HCT116 (cell line): Measurements from ENCODE around the gene EPS8L2. TPM values are rescaled to one million over a fixed set of nuclear protein-coding genes. Genes with fewer than 3 reads are reported as not detected.

ENCODE experiments used
- ATAC-seq: fragments of 200-7000 bp; cut with Tn5 transposase; 2 replicates; pipeline ENCODE4 v1.9.1; 2020; ENCODE audit warnings: mild to moderate bottlenecking, moderate library complexity
- BruUV-seq: library from RNA; stranded (reverse); fragments of 400-500 nt; replicated peaks from 2 replicates; lab custom pipeline; 2021; lab: Mats Ljungman, UMichigan
- CTCF ChIA-PET: fragments of 300-600 bp; sonication (Branson Sonifier 250); formaldehyde crosslinking; loops from one replicate; lab custom pipeline; 2021; ENCODE audit warnings: antibody characterized with exemption; lab: Charles Lee
- POLR2A ChIA-PET: fragments of 300-600, 350-600 bp; sonication (Branson Sonifier 250); formaldehyde crosslinking; loops from one replicate; lab custom pipeline; 2021; ENCODE audit warnings: antibody characterized with exemption; lab: Charles Lee
- RAD21 ChIA-PET, 2 experiments: fragments of 300-600 bp; sonication (Branson Sonifier 250); formaldehyde crosslinking; loops; one replicate each; lab custom pipeline; 2023; ENCODE audit warnings: low total read pairs in 2 of 2; ENCODE audit not compliant: uncharacterized antibody in 2 of 2, unreplicated experiment in 2 of 2, low non-redundant PET in 1 of 2; lab: Charles Lee
- DNase-seq: peaks from one replicate; pipeline ENCODE4 v3.0.0-alpha.2; 2010; ENCODE audit warnings: low read depth, low spot score
- H2AFZ ChIP-seq: fragments of 200-600 bp; shearing (Covaris generic), sonication (generic); 2 replicates; pipeline ENCODE4 v1.6.1; 2017; ENCODE audit warnings: low read depth, mixed run types, mixed read lengths, antibody characterized with exemption, low read length; ENCODE audit not compliant: poor library complexity, severe bottlenecking
- H3K27ac ChIP-seq: 2 replicates; pipeline ENCODE4 v1.5.1; 2012; ENCODE audit warnings: low read depth, low read length
- H3K27me3 ChIP-seq: fragments of 200-600 bp; sonication (generic); 2 replicates; pipeline ENCODE4 v1.6.1; 2016; ENCODE audit warnings: mixed run types, low read length, mixed read lengths; ENCODE audit not compliant: insufficient read depth
- H3K36me3 ChIP-seq, 2 experiments: fragments of 200-500 bp in 1 of 2; fragments of 200-600 bp in 1 of 2; sonication (Bioruptor generic) in 1 of 2; sonication (generic) in 1 of 2; 2 replicates each; pipeline versions ENCODE4 v1.5.1 to v1.6.1; 2014 to 2016; ENCODE audit warnings: low read length in 2 of 2, inconsistent platforms in 1 of 2, mixed read lengths in 1 of 2, mixed run types in 1 of 2; ENCODE audit not compliant: insufficient read depth in 2 of 2, control insufficient read depth in 1 of 2
- H3K4me1 ChIP-seq, 2 experiments: fragments of 200-600 bp in 1 of 2; sonication (generic) in 1 of 2; 2 replicates each; pipeline versions ENCODE4 v1.5.1 to v1.6.1; 2012 to 2017; ENCODE audit warnings: low read length in 2 of 2, inconsistent platforms in 1 of 2, mild to moderate bottlenecking in 1 of 2, mixed read lengths in 1 of 2, mixed run types in 1 of 2, moderate library complexity in 1 of 2; ENCODE audit not compliant: insufficient read depth in 2 of 2, control insufficient read depth in 1 of 2
- H3K4me2 ChIP-seq: fragments of 200-600 bp; sonication (generic); 2 replicates; pipeline ENCODE4 v1.6.1; 2017; ENCODE audit warnings: mixed run types, low read length, mixed read lengths
- H3K4me3 ChIP-seq, 2 experiments: fragments of 200-600 bp in 1 of 2; sonication (generic) in 1 of 2; replicated peaks in 1 of 2; 2 replicates each; pipeline ENCODE4 v1.5.1; 2011 to 2016; ENCODE audit warnings: low read length in 2 of 2, control low read depth in 1 of 2, low read depth in 1 of 2, mild to moderate bottlenecking in 1 of 2, mixed read lengths in 1 of 2, mixed run types in 1 of 2
- H3K79me2 ChIP-seq: fragments of 200-600 bp; sonication (generic); 2 replicates; pipeline ENCODE4 v1.6.1; 2017; ENCODE audit warnings: mild to moderate bottlenecking, mixed run types, low read length, moderate library complexity, mixed read lengths; ENCODE audit not compliant: insufficient read depth
- H3K9ac ChIP-seq: fragments of 200-600 bp; sonication (generic); 2 replicates; pipeline ENCODE4 v1.6.1; 2016; ENCODE audit warnings: low read length, mixed read lengths
- H3K9me2 ChIP-seq: fragments of 200-600 bp; sonication (generic), shearing (Covaris generic); 2 replicates; pipeline ENCODE4 v1.6.1; 2017; ENCODE audit warnings: mixed run types, mild to moderate bottlenecking, moderate library complexity; ENCODE audit not compliant: insufficient read depth
- H3K9me3 ChIP-seq, 2 experiments: fragments of 200-500 bp in 1 of 2; fragments of 200-600 bp in 1 of 2; sonication (Bioruptor generic) in 1 of 2; sonication (generic) in 1 of 2; 2 replicates each; pipeline ENCODE4 v1.6.1; 2014 to 2017; ENCODE audit warnings: low read length in 2 of 2, mixed read lengths in 2 of 2, inconsistent platforms in 1 of 2, low read depth in 1 of 2, mild to moderate bottlenecking in 1 of 2, mixed run types in 1 of 2, moderate library complexity in 1 of 2; ENCODE audit not compliant: control insufficient read depth in 1 of 2, insufficient read depth in 1 of 2
- H4K20me1 ChIP-seq: fragments of 200-600 bp; sonication (generic), shearing (Covaris generic); 2 replicates; pipeline ENCODE4 v1.6.1; 2017; ENCODE audit warnings: mixed run types, mild to moderate bottlenecking, moderate library complexity; ENCODE audit not compliant: insufficient read depth
- ATF3 ChIP-seq: IDR thresholded peaks from 2 replicates; pipeline ENCODE4 v1.6.1; 2012
- CBX3 ChIP-seq: IDR thresholded peaks from 2 replicates; pipeline ENCODE4 v1.6.1; 2012; ENCODE audit warnings: low read depth
- CEBPB ChIP-seq: IDR thresholded peaks from 2 replicates; pipeline ENCODE4 v1.6.1; 2012; ENCODE audit warnings: low read depth
- CTCF ChIP-seq, 3 experiments: fragments of 200-600 bp in 1 of 3; sonication (generic) in 1 of 3; IDR thresholded peaks in 2 of 3; conservative IDR thresholded peaks in 1 of 3; 2 replicates each; pipeline ENCODE4 v1.5.1; 2012 to 2017; ENCODE audit warnings: low read depth in 2 of 3, low read length in 2 of 3, antibody characterized with exemption in 1 of 3, borderline replicate concordance in 1 of 3, control low read depth in 1 of 3, mild to moderate bottlenecking in 1 of 3, mixed read lengths in 1 of 3, mixed run types in 1 of 3, moderate library complexity in 1 of 3; ENCODE audit not compliant: insufficient read depth in 1 of 3
- EGR1 ChIP-seq: IDR thresholded peaks from 2 replicates; pipeline ENCODE4 v1.6.1; 2012; ENCODE audit warnings: low read depth
- EZH2 ChIP-seq: fragments of 200-600 bp; sonication (generic); IDR thresholded peaks from 2 replicates; pipeline ENCODE4 v1.6.1; 2017; ENCODE audit warnings: antibody characterized with exemption, mixed run types
- EZH2phosphoT487 ChIP-seq: fragments of 200-600 bp; IDR thresholded peaks from 2 replicates; pipeline ENCODE4 v1.6.1; 2018; ENCODE audit warnings: antibody characterized with exemption, borderline replicate concordance
- FOSL1 ChIP-seq: IDR thresholded peaks from 2 replicates; pipeline ENCODE4 v1.6.1; 2012; ENCODE audit warnings: low read depth
- JUND ChIP-seq: IDR thresholded peaks from 2 replicates; pipeline ENCODE4 v1.6.1; 2012
- POLR2AphosphoS5 ChIP-seq: IDR thresholded peaks from 2 replicates; pipeline ENCODE4 v1.6.1; 2011; ENCODE audit warnings: mild to moderate bottlenecking, low read depth, low read length, moderate library complexity
- SIN3A ChIP-seq: IDR thresholded peaks from 2 replicates; pipeline ENCODE4 v1.6.1; 2012; ENCODE audit warnings: low read depth
- SP1 ChIP-seq: IDR thresholded peaks from 2 replicates; pipeline ENCODE4 v1.6.1; 2012; ENCODE audit warnings: low read depth
- YY1 ChIP-seq: IDR thresholded peaks from 2 replicates; pipeline ENCODE4 v1.6.1; 2011; ENCODE audit warnings: low read length, low read depth, moderate library complexity, mild to moderate bottlenecking; ENCODE audit not compliant: insufficient replicate concordance; ENCODE audit errors: extremely low read depth
- ZBTB33 ChIP-seq: IDR thresholded peaks from 2 replicates; pipeline ENCODE4 v1.6.1; 2011; ENCODE audit warnings: mild to moderate bottlenecking, low read length, moderate library complexity; ENCODE audit not compliant: insufficient replicate concordance; ENCODE audit errors: extremely low read depth
- ZFX ChIP-seq: fragments of 450-650 bp; IDR thresholded peaks from 2 replicates; pipeline ENCODE4 v1.6.1; 2017
- intact Hi-C: fragments of 100-400 bp; cut with micrococcal nuclease; formaldehyde crosslinking; loops from 2 replicates; pipeline ENCODE4 v1.10.0; 2022
- total RNA-seq: library from RNA; stranded (reverse); gene quantifications from one replicate; pipeline ENCODE4 v1.2.1, GENCODE V29; 2021; ENCODE audit not compliant: unreplicated experiment

Gene EPS8L2
- total RNA-seq, 1 experiment from 2014 or later = 157 TPM

GRCh38 chr11:704228-704674, 1.8 kb upstream of the EPS8L2 start:
- TF ChIP-seq JUND (no peak), FOSL1 (no peak), EZH2 (no peak), SP1 (no peak), CEBPB (no peak), EGR1 (no peak), EZH2phosphoT487 (no peak), CTCF (IDR thresholded peaks at IDR 0.05 in 2 of 3, conservative IDR thresholded peaks at IDR 0.05 in 1 of 3; ENCODE audit: borderline replicate concordance in 1 of 3, insufficient read depth in 1 of 3, low read depth in 2 of 3, low read length in 2 of 3) (no peak), ATF3 (no peak), ZBTB33 (no peak), YY1 (no peak), ZFX (no peak), CBX3 (no peak), POLR2AphosphoS5 (no peak), SIN3A (no peak)
- CTCF ChIA-PET = interaction anchor here (0.7 to 3.1 kb wide), 3 partner anchors 9 to 43 kb away, joined by 3 to 24 read pairs (median 9); partner anchors contain the start of genes DEAF1, TALDO1 and TMEM80
- H3K36me3 ChIP-seq = no peaks in the 10 kb centered on the region; a peak in 1 of 4 replicates
- H3K4me3 ChIP-seq = no peak overlapping the region
- no TSS peak for BruUV-seq
- H4K20me1 ChIP-seq = no peaks in the 10 kb centered on the region
- H3K27ac ChIP-seq = peak overlapping the region; percentile 99
- intact Hi-C loops = no loop called here
- H2AFZ ChIP-seq = no peak overlapping the region
- POLR2A ChIA-PET = no interaction called here
- H3K4me1 ChIP-seq = peaks cover 39 to 54% of the 10 kb centered on the region in 2 experiments
- no peaks in the 10 kb centered on the region for H3K9me2 ChIP-seq
- H3K9ac ChIP-seq = no peak overlapping the region
- peaks cover 25% of the 10 kb centered on the region for H3K79me2 ChIP-seq
- H3K27me3 ChIP-seq = no peaks in the 10 kb centered on the region
- peak overlapping the region; percentile 98; the same call in 1 of the 2 replicates for H3K4me2 ChIP-seq
- RAD21 ChIA-PET = no interaction called here
- DNase-seq (no peak), ATAC-seq (no peak)
- no peaks in the 10 kb centered on the region for H3K9me3 ChIP-seq
